Thyroid gland (tissue), 4 donors: ENCODE measurements around the gene KCTD8. TPM values are rescaled to one million over a fixed set of nuclear protein-coding genes. Genes with fewer than 3 reads are reported as not detected.
"Not testable (repeated sequence)": the region's sequence is repeated elsewhere in the genome, so short reads cannot be mapped to it uniquely, and the experiment has no call there.

ENCODE experiments used
- DNase-seq, 2 donors: peaks; one replicate each; pipeline ENCODE4 v3.0.0-alpha.2; 2019
- H3K27ac ChIP-seq, 3 donors: fragments of 200-600 bp; sonication (generic); 1 replicate in 2 of 3; 2 replicates in 1 of 3; pipeline ENCODE4 v1.5.1; 2016 to 2019; ENCODE audit warnings: mild to moderate bottlenecking in 1 of 3, moderate library complexity in 1 of 3
- H3K27me3 ChIP-seq: fragments of 200-600 bp; sonication (generic); one replicate; pipeline ENCODE4 v1.5.1; 2019
- H3K36me3 ChIP-seq, 2 donors: fragments of 200-600 bp; sonication (generic); one replicate each; pipeline ENCODE4 v1.5.1; 2016 to 2019
- H3K4me1 ChIP-seq, 2 donors: fragments of 200-600 bp; sonication (generic); one replicate each; pipeline ENCODE4 v1.5.1; 2017 to 2019
- H3K4me3 ChIP-seq, 3 donors: fragments of 200-600 bp; sonication (generic); replicated peaks in 1 of 3; 1 replicate in 2 of 3; 2 replicates in 1 of 3; pipeline ENCODE4 v1.5.1; 2016; ENCODE audit warnings: mild to moderate bottlenecking in 1 of 3
- H3K9me3 ChIP-seq: fragments of 200-600 bp; sonication (generic); one replicate; pipeline ENCODE4 v1.5.1; 2017
- CTCF ChIP-seq, 6 experiments: fragments of 200-600 bp in 3 of 6; fragments of 450-650 bp in 3 of 6; sonication (generic) in 3 of 6; IDR thresholded peaks; one replicate each; pipeline ENCODE4 v1.5.1; 2016 to 2019; ENCODE audit warnings: antibody characterized with exemption in 6 of 6, mild to moderate bottlenecking in 2 of 6, inconsistent platforms in 1 of 6, moderate library complexity in 1 of 6
- POLR2A ChIP-seq, 2 donors: fragments of 450-650 bp; IDR thresholded peaks; one replicate each; pipeline ENCODE4 v1.6.1; 2017; ENCODE audit warnings: antibody characterized with exemption in 2 of 2, mild to moderate bottlenecking in 2 of 2, moderate library complexity in 1 of 2
- whole genome bisulfite sequencing, 2 donors: methylation state at CpG; one replicate each; pipeline ENCODE4 v1.1.5; 2017; 5-methylcytosine and 5-hydroxymethylcytosine counted together
- intact Hi-C: fragments of 100-400 bp; cut with DNase I; formaldehyde crosslinking; loops from one replicate; pipeline ENCODE4 v1.15.1; 2023
- total RNA-seq, 4 donors: library from RNA; depleted of rRNA; stranded (reverse); fragments of >200 nt; gene quantifications; one replicate each; pipeline ENCODE4 v1.2.3, GENCODE V29; 2016

KCTD8 gene
- total RNA-seq, 4 donors from 2014 or later: 5.8 to 16.8 (median 16.0) TPM

GRCh38 chr4:44186096-44186849, 262.3 kb downstream of the KCTD8 start:
- intact Hi-C loops: no loop called here

DNA sequence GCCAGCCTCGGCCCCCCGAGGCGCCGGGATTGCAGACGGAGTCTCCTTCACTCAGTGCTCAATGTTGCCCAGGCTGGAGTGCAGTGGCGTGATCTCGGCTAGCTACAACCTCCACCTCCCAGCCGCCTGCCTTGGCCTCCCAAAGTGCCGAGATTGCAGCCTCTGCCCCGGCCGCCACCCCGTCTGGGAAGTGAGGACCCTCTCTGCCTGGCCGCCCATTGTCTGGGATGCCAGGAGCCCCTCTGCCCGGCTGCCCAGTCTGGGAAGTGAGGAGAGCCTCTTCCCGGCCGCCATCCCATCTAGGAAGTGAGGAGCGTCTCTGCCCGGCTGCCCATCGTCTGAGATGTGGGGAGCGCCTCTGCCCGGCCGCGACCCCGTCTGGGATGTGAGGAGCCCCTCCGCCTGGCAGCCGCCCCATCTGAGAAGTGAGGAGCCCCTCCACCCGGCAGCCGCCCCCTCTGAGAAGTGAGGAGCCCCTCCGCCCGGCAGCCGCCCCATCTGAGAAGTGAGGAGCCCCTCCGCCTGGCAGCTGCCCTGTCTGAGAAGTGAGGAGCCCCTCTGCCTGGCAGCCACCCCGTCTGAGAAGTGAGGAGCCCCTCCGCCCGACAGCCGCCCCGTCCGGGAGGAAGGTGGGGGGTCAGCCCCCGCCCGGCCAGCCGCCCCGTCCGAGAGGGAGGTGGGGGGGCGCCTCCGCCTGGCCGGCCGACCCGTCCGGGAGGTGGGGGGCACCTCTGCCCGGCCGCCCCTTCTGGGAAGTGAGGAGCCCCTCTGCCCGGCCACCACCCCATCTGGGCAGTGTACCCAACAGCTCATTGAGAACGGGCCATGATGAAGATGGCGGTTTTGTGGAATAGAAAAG, 266.9 kb downstream of the KCTD8 start:
- WGBS, 2 donors: 97 to 98% methylated on average over 28 to 34 of the region's 54 CpGs
- H3K4me3 ChIP-seq, H3K4me1 ChIP-seq, DNase-seq, H3K36me3 ChIP-seq, H3K9me3 ChIP-seq, intact Hi-C loops, H3K27me3 ChIP-seq, H3K27ac ChIP-seq: not testable (repeated sequence)

More at GRCh38 chr4:44186096-44186849, 262.3 kb downstream of the KCTD8 start:
- Histone ChIP-seq H3K9me3 (no peaks in the 10 kb centered on the region), H3K27me3 (no peaks in the 10 kb centered on the region), H3K4me3 (no peak overlapping the region), H3K36me3 (no peaks in the 10 kb centered on the region), H3K4me1 (no peaks in the 10 kb centered on the region), H3K27ac (no peak overlapping the region)
- TF ChIP-seq CTCF (IDR thresholded peaks at IDR 0.05) (no peak), POLR2A (IDR thresholded peaks at IDR 0.05) (no peak)
- DNase-seq: no peak
- 88 to 94% methylated on average over 20 to 23 of the region's 23 CpGs for WGBS, 2 donors

DNA sequence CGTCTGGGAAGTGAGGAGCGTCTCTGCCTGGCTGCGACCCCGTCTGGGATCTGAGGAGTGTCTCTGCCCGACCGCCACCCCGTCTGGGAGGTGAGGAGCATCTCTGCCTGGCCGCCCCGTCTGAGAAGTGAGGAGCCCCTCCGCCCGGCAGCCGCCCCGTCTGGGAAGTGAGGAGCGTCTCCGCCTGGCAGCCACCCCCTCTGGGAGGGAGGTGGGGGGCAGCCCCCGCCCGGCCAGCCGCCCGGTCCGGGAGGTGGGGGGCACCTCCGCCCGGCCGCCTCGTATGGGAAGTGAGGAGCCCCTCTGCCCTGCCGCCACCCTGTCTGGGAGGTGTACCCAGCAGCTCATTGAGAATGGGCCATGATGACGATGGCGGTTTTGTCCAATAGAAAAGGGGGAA, 280.8 kb downstream of the KCTD8 start:
- H3K27me3 ChIP-seq, H3K4me3 ChIP-seq, H3K9me3 ChIP-seq, intact Hi-C loops, DNase-seq, H3K36me3 ChIP-seq, H3K4me1 ChIP-seq, H3K27ac ChIP-seq: not testable (repeated sequence)
- 94 to 96% methylated on average over 10 of the region's 27 CpGs for WGBS, 2 donors

DNA sequence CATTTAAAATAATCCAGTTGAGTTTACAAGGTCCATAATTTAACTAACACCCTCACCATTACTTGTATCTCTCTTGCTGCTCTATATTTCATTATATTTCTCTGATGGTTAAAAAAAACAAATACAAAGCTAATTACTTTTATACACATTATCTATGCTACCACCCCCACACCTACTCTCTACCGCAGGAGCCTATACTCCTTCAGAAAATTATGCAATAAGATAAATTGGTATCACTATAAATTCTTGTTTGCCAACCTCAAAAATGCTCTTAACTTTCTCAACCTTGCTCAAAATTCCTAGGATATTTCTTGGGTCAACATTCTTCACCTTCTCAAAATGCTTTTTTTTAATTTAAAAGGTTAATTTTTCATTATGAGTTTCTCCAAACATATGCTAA, 282.7 kb downstream of the KCTD8 start:
- Histone ChIP-seq H3K9me3 (no peaks in the 10 kb centered on the region), H3K36me3 (no peaks in the 10 kb centered on the region), H3K4me1 (no peaks in the 10 kb centered on the region), H3K4me3 (no peak overlapping the region), H3K27ac (no peak overlapping the region), H3K27me3 (no peaks in the 10 kb centered on the region)
- TF ChIP-seq POLR2A (IDR thresholded peaks at IDR 0.05) (no peak), CTCF (IDR thresholded peaks at IDR 0.05) (no peak)
- intact Hi-C loops: no loop called here
- 47 to 91% methylated on average over 1 of the region's 1 CpG for WGBS, 2 donors
- DNase-seq: no peak

GRCh38 chr4:44162538-44163270, 285.9 kb downstream of the KCTD8 start:
- intact Hi-C loops: no loop called here
- H3K4me1 ChIP-seq: peaks cover 0 to 4% of the 10 kb centered on the region in 2 donors
- no peak for DNase-seq
- 77 to 80% methylated on average over 2 of the region's 2 CpGs for WGBS, 2 donors
- H3K9me3 ChIP-seq: no peaks in the 10 kb centered on the region
- no peaks in the 10 kb centered on the region for H3K27me3 ChIP-seq
- no peak overlapping the region for H3K4me3 ChIP-seq
- H3K36me3 ChIP-seq: no peaks in the 10 kb centered on the region
- TF ChIP-seq CTCF (IDR thresholded peaks at IDR 0.05) (no peak), POLR2A (IDR thresholded peaks at IDR 0.05) (no peak)
- H3K27ac ChIP-seq: no peak overlapping the region
